Endothelial cell of umbilical vein (primary cell): ENCODE measurements around the gene CMTM4. TPM values are rescaled to one million over a fixed set of nuclear protein-coding genes. Genes with fewer than 3 reads are reported as not detected.
A peak's percentile ranks its signal among the peaks of the same experiment; 100 is the strongest.

Source experiments
- BruUV-seq: library from RNA; stranded (reverse); fragments of 400-500 nt; replicated peaks from 2 replicates; lab custom pipeline; 2021; lab: Mats Ljungman, UMichigan
- CTCF ChIA-PET: fragments of 300-600, 350-600 bp; sonication (Branson Sonifier 250); formaldehyde crosslinking; loops from one replicate; lab custom pipeline; 2021; ENCODE audit warnings: antibody characterized with exemption, inconsistent platforms; lab: Charles Lee
- POLR2A ChIA-PET: fragments of 300-600, 350-600 bp; sonication (Branson Sonifier 250); formaldehyde crosslinking; loops from one replicate; lab custom pipeline; 2021; ENCODE audit warnings: antibody characterized with exemption, inconsistent platforms; lab: Charles Lee
- DNase-seq: peaks from one replicate; pipeline ENCODE4 v3.0.0-alpha.2; 2011; ENCODE audit warnings: low read depth, low spot score
- FAIRE-seq: peaks from 2 replicates; lab custom pipeline; 2011; peaks lifted over from hg19 to GRCh38; lab: Jason Lieb, UNC
- H2AFZ ChIP-seq: 2 replicates; pipeline ENCODE4 v1.6.0; 2012; ENCODE audit warnings: low read depth, low read length, control low read depth, inconsistent platforms
- H3K27ac ChIP-seq: 2 replicates; pipeline ENCODE4 v1.5.1; 2011; ENCODE audit warnings: low read depth, mild to moderate bottlenecking, control low read depth, low read length, moderate library complexity; ENCODE audit not compliant: insufficient read depth
- H3K27me3 ChIP-seq, 2 experiments: 2 replicates each; pipeline versions ENCODE4 v1.6.0 to v1.6.1; 2011; ENCODE audit warnings: low read length in 2 of 2, mixed read lengths in 1 of 2; ENCODE audit not compliant: control insufficient read depth in 2 of 2, insufficient read depth in 2 of 2
- H3K36me3 ChIP-seq, 2 experiments: 2 replicates in 1 of 2; 3 replicates in 1 of 2; pipeline ENCODE4 v1.5.1; 2011; ENCODE audit warnings: low read length in 2 of 2, mild to moderate bottlenecking in 1 of 2, moderate library complexity in 1 of 2; ENCODE audit not compliant: control insufficient read depth in 2 of 2, insufficient read depth in 2 of 2; ENCODE audit errors: extremely low read depth in 1 of 2
- H3K4me1 ChIP-seq: 3 replicates; pipeline ENCODE4 v1.5.1; 2011; ENCODE audit warnings: mild to moderate bottlenecking, low read length; ENCODE audit not compliant: control insufficient read depth, insufficient read depth; ENCODE audit errors: extremely low read depth
- H3K4me2 ChIP-seq: 2 replicates; pipeline ENCODE4 v1.6.1; 2011; ENCODE audit warnings: low read length, control low read depth, mixed read lengths; ENCODE audit not compliant: insufficient read depth
- H3K4me3 ChIP-seq, 3 experiments: fragments of 200-600 bp in 1 of 3; sonication (generic), shearing (Covaris generic) in 1 of 3; replicated peaks in 1 of 3; 2 replicates each; pipeline ENCODE4 v1.5.1; 2011 to 2016; ENCODE audit warnings: control low read depth in 3 of 3, low read length in 3 of 3, mild to moderate bottlenecking in 2 of 3, inconsistent platforms in 1 of 3, low read depth in 1 of 3, moderate library complexity in 1 of 3; ENCODE audit not compliant: insufficient read depth in 1 of 3
- H3K79me2 ChIP-seq: 2 replicates; pipeline ENCODE4 v1.6.0; 2012; ENCODE audit warnings: low read length, inconsistent platforms; ENCODE audit not compliant: control insufficient read depth, insufficient read depth
- H3K9ac ChIP-seq: replicated peaks from 2 replicates; pipeline ENCODE3; 2011; ENCODE audit warnings: low read length, control low read depth; ENCODE audit not compliant: insufficient read depth; ENCODE audit errors: extremely low read depth
- H3K9me1 ChIP-seq: replicated peaks from 3 replicates; pipeline ENCODE4 v1.6.0; 2011; ENCODE audit warnings: mild to moderate bottlenecking, low read length; ENCODE audit not compliant: control insufficient read depth, insufficient read depth; ENCODE audit errors: extremely low read depth
- H3K9me3 ChIP-seq: replicated peaks from 2 replicates; pipeline ENCODE4 v1.5.1; 2012; ENCODE audit warnings: low read length, inconsistent platforms; ENCODE audit not compliant: control insufficient read depth, insufficient read depth
- H4K20me1 ChIP-seq: replicated peaks from 2 replicates; pipeline ENCODE3; 2011; ENCODE audit warnings: mild to moderate bottlenecking, low read length; ENCODE audit not compliant: control insufficient read depth, insufficient read depth; ENCODE audit errors: extremely low read depth
- CTCF ChIP-seq, 2 donors: IDR thresholded peaks; 1 replicate in 1 of 2; 2 replicates in 1 of 2; pipeline ENCODE4 v1.5.1; 2011; ENCODE audit warnings: low read length in 2 of 2, mild to moderate bottlenecking in 2 of 2, moderate library complexity in 2 of 2, control low read depth in 1 of 2, inconsistent platforms in 1 of 2, low read depth in 1 of 2; ENCODE audit not compliant: insufficient read depth in 1 of 2; ENCODE audit errors: extremely low read depth in 1 of 2
- EZH2 ChIP-seq: IDR thresholded peaks from 2 replicates; pipeline ENCODE4 v1.6.1; 2012; ENCODE audit warnings: borderline replicate concordance, low read depth, mild to moderate bottlenecking, moderate library complexity, low read length, inconsistent platforms; ENCODE audit not compliant: severe bottlenecking
- FOS ChIP-seq: IDR thresholded peaks from 2 replicates; pipeline ENCODE4 v1.6.1; 2011; ENCODE audit warnings: mild to moderate bottlenecking, low read length, moderate library complexity, borderline replicate concordance; ENCODE audit not compliant: insufficient read depth
- GATA2 ChIP-seq: IDR thresholded peaks from 2 replicates; pipeline ENCODE4 v1.7.0; 2011; ENCODE audit warnings: low read depth, mild to moderate bottlenecking, moderate library complexity, mixed read lengths, low read length; ENCODE audit not compliant: insufficient read length, insufficient read depth
- JUN ChIP-seq: IDR thresholded peaks from 2 replicates; pipeline ENCODE4 v1.6.1; 2011; ENCODE audit warnings: borderline replicate concordance, low read depth; ENCODE audit not compliant: insufficient read length, insufficient read depth
- MYC ChIP-seq: IDR thresholded peaks from one replicate; pipeline ENCODE4 v1.6.1; 2011; ENCODE audit warnings: mild to moderate bottlenecking, low read depth, low read length
- POLR2A ChIP-seq: IDR thresholded peaks from 2 replicates; pipeline ENCODE4 v1.6.1; 2012; ENCODE audit warnings: low read depth, mild to moderate bottlenecking, control low read depth, low read length
- POLR2AphosphoS5 ChIP-seq: IDR thresholded peaks from 2 replicates; pipeline ENCODE4 v1.6.1; 2012; ENCODE audit warnings: low read depth, mild to moderate bottlenecking, control low read depth, low read length, moderate library complexity; ENCODE audit not compliant: insufficient read depth
- dilution Hi-C: fragments of 300-500 bp; cut with MboI; formaldehyde crosslinking; loops from one replicate; pipeline ENCODE4 v1.15.0; 2019; ENCODE audit warnings: low sequenced_read_pairs; ENCODE audit not compliant: extremely low pct_ligation_motif_present
- intact Hi-C: fragments of 100-400 bp; cut with micrococcal nuclease; formaldehyde crosslinking; loops from one replicate; pipeline ENCODE4 v1.10.0; 2022
- polyA plus RNA-seq, 4 experiments: library from polyadenylated mRNA; depleted of rRNA in 3 of 4; stranded (reverse) in 3 of 4; unstranded in 1 of 4; fragments of >200 nt; gene quantifications; 2 replicates each; pipeline versions ENCODE4 v1.2.1 to v1.2.3, GENCODE V29; 2011 to 2012; ENCODE audit warnings: missing spikeins in 1 of 4
- total RNA-seq: library from RNA; stranded (reverse); gene quantifications from 2 replicates; pipeline ENCODE4 v1.2.3, GENCODE V29; 2021
- TF ChIP-seq, protein P1 (sequence below): IDR thresholded peaks from 2 replicates; pipeline ENCODE4 v1.6.1; 2011; ENCODE audit not compliant: insufficient read depth, insufficient read length

Gene CMTM4
- total and polyA plus RNA-seq, 2 donors (not counting 3 experiments of a cell fraction or from before 2014, with no cell fraction given) = 9.0 to 10.7 TPM

DNA sequence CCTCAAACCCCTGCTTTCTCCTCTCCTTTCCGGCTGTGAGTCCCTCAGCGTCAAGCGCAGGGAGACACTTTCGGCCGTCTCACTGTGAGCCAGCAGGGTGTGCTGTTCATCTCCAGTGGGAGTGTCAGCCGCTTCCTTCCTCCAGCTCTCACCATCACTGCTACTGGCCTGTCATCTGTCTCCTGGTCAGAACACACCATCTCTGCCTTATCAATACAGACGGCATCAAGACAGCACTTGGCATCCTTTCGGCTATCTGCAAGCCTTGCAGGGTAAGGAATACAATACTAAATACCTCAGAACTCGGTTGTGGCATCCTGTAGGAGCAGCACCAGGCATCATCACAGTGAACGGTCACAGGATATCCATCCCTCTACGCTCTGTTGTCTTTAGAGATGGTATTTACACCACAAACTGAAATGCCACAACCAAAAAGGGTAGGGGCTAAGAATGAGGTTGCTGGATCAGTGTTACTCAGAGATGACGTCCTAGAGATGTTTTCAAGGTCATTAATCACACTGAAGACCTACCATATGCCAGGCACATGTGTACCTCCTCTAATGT is 20.7 kb upstream of the CMTM4 start:
- peak; percentile 16 for DNase-seq
- intact Hi-C loops (no loop called here), dilution Hi-C loops (no loop called here)
- no peak overlapping the region for H3K4me2 ChIP-seq
- ChIA-PET POLR2A (no interaction called here), CTCF (interaction anchor here (0.6 to 1.7 kb wide), 9 partner anchors 9 to 156 kb away, joined by 3 to 9 read pairs (median 6); no protein-coding TSS in a partner anchor)
- no peak overlapping the region for H3K27ac ChIP-seq
- no TSS peak for BruUV-seq
- H3K4me3 ChIP-seq = no peak overlapping the region
- no peaks in the 10 kb centered on the region for H3K9me1 ChIP-seq
- FAIRE-seq = peak; percentile 70
- no peaks in the 10 kb centered on the region for H3K27me3 ChIP-seq
- no peaks in the 10 kb centered on the region for H3K4me1 ChIP-seq
- H4K20me1 ChIP-seq = peaks cover 2% of the 10 kb centered on the region
- TF ChIP-seq CTCF (IDR thresholded peaks at IDR 0.05; ENCODE audit: extremely low read depth in 1 of 2, insufficient read depth in 1 of 2, low read depth in 1 of 2, low read length in 2 of 2) (peak; percentile 43 to 61), JUN (no peak), POLR2AphosphoS5 (peak; percentile 45)
- H3K36me3 ChIP-seq = peaks cover 0 to 4% of the 10 kb centered on the region in 2 experiments
- no peaks in the 10 kb centered on the region for H3K9me3 ChIP-seq
- H2AFZ ChIP-seq = no peak overlapping the region
- no peaks in the 10 kb centered on the region for H3K79me2 ChIP-seq
- no peak overlapping the region for H3K9ac ChIP-seq

GRCh38 chr16:66714654-66715307 is 18.2 kb upstream of the CMTM4 start:
- TSS peak; percentile 12 for BruUV-seq
- H3K4me2 ChIP-seq = no peak overlapping the region
- POLR2A ChIA-PET = no interaction called here
- no peaks in the 10 kb centered on the region for H3K4me1 ChIP-seq
- H3K9ac ChIP-seq = no peak overlapping the region
- no peaks in the 10 kb centered on the region for H3K27me3 ChIP-seq
- DNase-seq (no peak), FAIRE-seq (no peak)
- no peak overlapping the region for H3K4me3 ChIP-seq
- no peaks in the 10 kb centered on the region for H3K79me2 ChIP-seq
- no peak overlapping the region for H3K27ac ChIP-seq
- no peak overlapping the region for H2AFZ ChIP-seq
- no peaks in the 10 kb centered on the region for H4K20me1 ChIP-seq
- no peaks in the 10 kb centered on the region for H3K9me1 ChIP-seq
- no peaks in the 10 kb centered on the region for H3K9me3 ChIP-seq
- TF ChIP-seq, protein P1, sequence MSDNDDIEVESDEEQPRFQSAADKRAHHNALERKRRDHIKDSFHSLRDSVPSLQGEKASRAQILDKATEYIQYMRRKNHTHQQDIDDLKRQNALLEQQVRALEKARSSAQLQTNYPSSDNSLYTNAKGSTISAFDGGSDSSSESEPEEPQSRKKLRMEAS = no peak
- TF ChIP-seq FOS (no peak), CTCF (IDR thresholded peaks at IDR 0.05; ENCODE audit: extremely low read depth in 1 of 2, insufficient read depth in 1 of 2, low read depth in 1 of 2, low read length in 2 of 2) (no peak), GATA2 (no peak), POLR2A (no peak), JUN (no peak), POLR2AphosphoS5 (no peak), EZH2 (no peak), MYC (no peak)
- CTCF ChIA-PET = no interaction called here
- intact Hi-C loops (no loop called here), dilution Hi-C loops (no loop called here)
- no peaks in the 10 kb centered on the region for H3K36me3 ChIP-seq
